MM.1S (cell line): ENCODE results near the gene FBXW5.

Experiments used
- DNase-seq: peaks from one replicate; pipeline ENCODE4 v3.0.0-alpha.2; 2015
- H2AFZ ChIP-seq: fragments of 300-600 bp; sonication (generic); 2 replicates; pipeline ENCODE4 v1.6.0; 2016; ENCODE audit warnings: antibody characterized with exemption, low read length
- H3F3A ChIP-seq: fragments of 300-600 bp; sonication (generic); 2 replicates; pipeline ENCODE4 v1.6.1; 2016; ENCODE audit warnings: mild to moderate bottlenecking, antibody characterized with exemption, low read length, moderate library complexity, mixed read lengths; ENCODE audit not compliant: insufficient read depth
- H3K27ac ChIP-seq: fragments of 300-600 bp; sonication (generic); 2 replicates; pipeline ENCODE4 v1.5.1; 2016; ENCODE audit warnings: mild to moderate bottlenecking, low read length
- H3K27me3 ChIP-seq: fragments of 300-600 bp; sonication (generic); replicated peaks from 2 replicates; pipeline ENCODE4 v1.6.0; 2016; ENCODE audit warnings: low read length; ENCODE audit not compliant: insufficient read depth
- H3K36me3 ChIP-seq: fragments of 300-600 bp; sonication (generic); replicated peaks from 2 replicates; pipeline ENCODE4 v1.6.1; 2016; ENCODE audit warnings: mild to moderate bottlenecking, low read length, mixed read lengths; ENCODE audit not compliant: insufficient read depth
- H3K4me1 ChIP-seq: fragments of 300-600 bp; sonication (generic); 2 replicates; pipeline ENCODE4 v1.6.1; 2016; ENCODE audit warnings: low read length, mixed read lengths
- H3K4me2 ChIP-seq: fragments of 300-600 bp; sonication (generic); 2 replicates; pipeline ENCODE4 v1.6.0; 2016; ENCODE audit warnings: low read depth, low read length
- H3K4me3 ChIP-seq: fragments of 300-600 bp; sonication (generic); 2 replicates; pipeline ENCODE4 v1.5.1; 2016; ENCODE audit warnings: low read length, mixed read lengths
- H3K79me2 ChIP-seq: fragments of 300-600 bp; sonication (generic); 2 replicates; pipeline ENCODE4 v1.6.1; 2016; ENCODE audit warnings: mixed run types, low read length, mixed read lengths
- H3K9ac ChIP-seq: fragments of 300-600 bp; sonication (generic); 2 replicates; pipeline ENCODE4 v1.6.1; 2016; ENCODE audit warnings: low read length, mixed read lengths
- H3K9me2 ChIP-seq: fragments of 300-600 bp; sonication (generic); replicated peaks from 2 replicates; pipeline ENCODE4 v1.6.1; 2016; ENCODE audit warnings: mild to moderate bottlenecking, low read length, mixed read lengths; ENCODE audit not compliant: insufficient read depth
- H3K9me3 ChIP-seq: fragments of 300-600 bp; sonication (generic); replicated peaks from 2 replicates; pipeline ENCODE4 v1.6.1; 2016; ENCODE audit warnings: mild to moderate bottlenecking, low read length, mixed read lengths; ENCODE audit not compliant: insufficient read depth
- H4K20me1 ChIP-seq: fragments of 300-600 bp; sonication (generic); 2 replicates; pipeline ENCODE4 v1.6.1; 2016; ENCODE audit warnings: mild to moderate bottlenecking, low read length, moderate library complexity, mixed read lengths; ENCODE audit not compliant: insufficient read depth
- EZH2 ChIP-seq: fragments of 300-600 bp; sonication (generic); optimal IDR thresholded peaks from 2 replicates; pipeline ENCODE3; 2017; ENCODE audit warnings: low read depth, mild to moderate bottlenecking, antibody characterized with exemption, low read length, mixed read lengths
- EZH2phosphoT487 ChIP-seq: fragments of 300-600 bp; sonication (generic); IDR thresholded peaks from 2 replicates; pipeline ENCODE4 v1.6.1; 2018; ENCODE audit warnings: antibody characterized with exemption, low read length
- TF ChIP-seq, protein P1 (sequence below): fragments of 300-600 bp; sonication (generic); IDR thresholded peaks from 2 replicates; pipeline ENCODE4 v1.5.1; 2016; ENCODE audit warnings: antibody characterized with exemption, low read length, mixed read lengths

FBXW5 gene

GRCh38 chr9:136970361-136970760 is 25.8 kb upstream of the FBXW5 start:
- no peak for DNase-seq
- Histone ChIP-seq H4K20me1 (no peaks in the 10 kb centered on the region), H3K4me1 (no peaks in the 10 kb centered on the region), H3K36me3 (no peaks in the 10 kb centered on the region), H3K27me3 (peaks cover 81% of the 10 kb centered on the region), H3K9me2 (no peaks in the 10 kb centered on the region), H3K4me2 (no peak overlapping the region), H3K4me3 (no peak overlapping the region), H3F3A (no peaks in the 10 kb centered on the region), H3K9me3 (no peaks in the 10 kb centered on the region), H3K9ac (no peak overlapping the region), H3K27ac (no peak overlapping the region), H3K79me2 (no peaks in the 10 kb centered on the region), H2AFZ (no peak overlapping the region)
- TF ChIP-seq, protein P1, sequence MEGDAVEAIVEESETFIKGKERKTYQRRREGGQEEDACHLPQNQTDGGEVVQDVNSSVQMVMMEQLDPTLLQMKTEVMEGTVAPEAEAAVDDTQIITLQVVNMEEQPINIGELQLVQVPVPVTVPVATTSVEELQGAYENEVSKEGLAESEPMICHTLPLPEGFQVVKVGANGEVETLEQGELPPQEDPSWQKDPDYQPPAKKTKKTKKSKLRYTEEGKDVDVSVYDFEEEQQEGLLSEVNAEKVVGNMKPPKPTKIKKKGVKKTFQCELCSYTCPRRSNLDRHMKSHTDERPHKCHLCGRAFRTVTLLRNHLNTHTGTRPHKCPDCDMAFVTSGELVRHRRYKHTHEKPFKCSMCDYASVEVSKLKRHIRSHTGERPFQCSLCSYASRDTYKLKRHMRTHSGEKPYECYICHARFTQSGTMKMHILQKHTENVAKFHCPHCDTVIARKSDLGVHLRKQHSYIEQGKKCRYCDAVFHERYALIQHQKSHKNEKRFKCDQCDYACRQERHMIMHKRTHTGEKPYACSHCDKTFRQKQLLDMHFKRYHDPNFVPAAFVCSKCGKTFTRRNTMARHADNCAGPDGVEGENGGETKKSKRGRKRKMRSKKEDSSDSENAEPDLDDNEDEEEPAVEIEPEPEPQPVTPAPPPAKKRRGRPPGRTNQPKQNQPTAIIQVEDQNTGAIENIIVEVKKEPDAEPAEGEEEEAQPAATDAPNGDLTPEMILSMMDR, result no peak
- no peak for TF ChIP-seq EZH2
- no peak for TF ChIP-seq EZH2phosphoT487

GRCh38 chr9:136969774-136970173 is 25.2 kb upstream of the FBXW5 start:
- Histone ChIP-seq H3K4me2 (no peak overlapping the region), H4K20me1 (no peaks in the 10 kb centered on the region), H3K79me2 (no peaks in the 10 kb centered on the region), H3F3A (no peaks in the 10 kb centered on the region), H3K27ac (no peak overlapping the region), H3K9ac (no peak overlapping the region), H3K4me1 (no peaks in the 10 kb centered on the region), H3K36me3 (no peaks in the 10 kb centered on the region), H3K9me3 (no peaks in the 10 kb centered on the region), H2AFZ (no peak overlapping the region), H3K4me3 (no peak overlapping the region), H3K27me3 (peaks cover 76% of the 10 kb centered on the region), H3K9me2 (no peaks in the 10 kb centered on the region)
- DNase-seq, result no peak
- no peak for TF ChIP-seq EZH2
- no peak for TF ChIP-seq EZH2phosphoT487
- TF ChIP-seq, protein P1, result no peak

DNA sequence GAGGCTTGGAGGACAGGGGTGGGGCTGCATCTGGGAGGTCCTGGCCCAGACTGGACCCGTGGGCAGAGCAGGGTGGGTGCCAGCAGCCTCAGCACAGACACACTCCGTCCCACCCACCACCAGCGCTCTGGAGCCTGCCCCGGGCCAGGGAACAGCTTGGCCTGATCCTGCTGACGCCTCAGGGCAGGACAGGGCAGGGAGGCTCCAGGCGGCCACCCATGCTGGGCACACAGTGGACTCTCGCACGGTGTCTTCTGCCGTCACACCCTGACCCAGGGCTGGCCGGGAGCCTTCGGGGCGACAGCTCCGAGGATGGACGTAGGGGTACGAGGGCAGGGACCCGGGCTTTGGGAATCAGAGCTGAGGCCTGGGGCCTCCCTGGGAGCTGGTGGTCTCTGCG is 24.6 kb upstream of the FBXW5 start:
- H3F3A ChIP-seq, result no peaks in the 10 kb centered on the region
- no peak overlapping the region for H3K4me3 ChIP-seq
- no peaks in the 10 kb centered on the region for H3K36me3 ChIP-seq
- no peak overlapping the region for H3K4me2 ChIP-seq
- H3K27ac ChIP-seq, result no peak overlapping the region
- H2AFZ ChIP-seq, result no peak overlapping the region
- no peaks in the 10 kb centered on the region for H3K9me2 ChIP-seq
- DNase-seq, result no peak
- no peak for TF ChIP-seq EZH2phosphoT487
- no peak for TF ChIP-seq EZH2
- TF ChIP-seq, protein P1, result no peak
- H4K20me1 ChIP-seq, result no peaks in the 10 kb centered on the region
- H3K9me3 ChIP-seq, result no peaks in the 10 kb centered on the region
- no peak overlapping the region for H3K9ac ChIP-seq
- H3K79me2 ChIP-seq, result no peaks in the 10 kb centered on the region
- H3K27me3 ChIP-seq, result peaks cover 76% of the 10 kb centered on the region
- H3K4me1 ChIP-seq, result no peaks in the 10 kb centered on the region
